ENCODE results near the gene LUC7L3. TPM values are rescaled to one million over a fixed set of nuclear protein-coding genes. Genes with fewer than 3 reads are reported as not detected.
"Not testable (repeated sequence)": the region's sequence is repeated elsewhere in the genome, so short reads cannot be mapped to it uniquely, and the experiment has no call there.

The LUC7L3 gene
- total and polyA plus RNA-seq, 2 donors (not counting 3 experiments of a cell fraction or from before 2014, with no cell fraction given): 70.9 to 113 TPM

DNA sequence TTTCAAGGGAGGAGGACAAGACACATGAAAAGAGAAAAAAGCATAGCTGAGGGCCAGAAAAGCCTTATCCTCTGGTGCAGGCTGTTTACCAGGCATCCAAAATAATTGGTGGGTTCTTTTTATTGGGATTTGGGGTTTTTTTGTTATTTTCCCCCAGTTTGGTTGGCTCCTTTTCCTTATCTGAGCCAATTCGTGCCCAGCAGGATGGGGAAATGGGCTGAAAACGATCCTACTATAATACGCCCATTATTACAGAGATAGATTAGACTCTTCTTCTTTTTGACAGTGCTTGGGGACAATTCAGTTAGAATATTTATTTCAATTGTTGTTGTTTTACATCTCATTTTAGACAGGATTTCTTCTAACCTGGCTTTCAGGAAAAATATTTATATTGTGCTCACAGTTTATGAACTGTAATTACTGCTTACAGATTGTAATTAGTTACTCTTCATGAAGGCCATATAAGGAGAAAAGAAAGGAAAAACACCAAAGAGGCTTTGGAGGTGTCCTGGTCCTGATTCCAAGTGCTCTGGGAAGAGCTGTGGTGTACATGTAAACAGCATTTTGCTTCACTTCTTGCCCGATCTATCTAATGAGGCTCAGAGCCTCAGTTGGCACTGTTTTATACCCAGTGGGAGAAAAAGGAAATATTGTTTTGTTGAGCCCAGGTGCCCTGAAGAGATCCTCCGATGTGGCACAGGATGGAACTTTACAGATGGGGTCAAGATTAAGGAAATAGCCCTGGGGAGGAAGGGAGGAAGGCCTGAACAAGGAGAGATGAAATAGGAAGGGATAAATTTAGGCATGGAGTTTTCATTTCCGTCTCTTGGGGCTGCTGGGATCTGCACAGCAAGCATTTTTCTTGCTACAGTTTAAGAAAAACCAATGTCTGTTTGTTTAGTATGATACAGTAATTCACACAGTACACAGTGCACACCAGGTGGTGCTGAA lies 11.1 kb upstream of the LUC7L3 start:
- peak overlapping the region; percentile 89 for H3K4me2 ChIP-seq (ENCODE audit: insufficient read depth, low read length)
- POLR2A ChIA-PET: interaction anchor here (0.7 to 1.9 kb wide), 2 partner anchors 11 to 121 kb away, joined by 3 to 7 read pairs; partner anchors contain the start of gene LUC7L3
- peaks cover 32% of the 10 kb centered on the region for H3K79me2 ChIP-seq (ENCODE audit: control insufficient read depth, insufficient read depth, low read length)
- intact Hi-C loops (cut with micrococcal nuclease): loop anchor here (1.0 kb wide), 1 partner anchor 11 kb away; the partner anchor contains the start of gene LUC7L3
- no peaks in the 10 kb centered on the region for H3K36me3 ChIP-seq (ENCODE audit: control insufficient read depth in 2 of 2, extremely low read depth in 1 of 2, insufficient read depth in 2 of 2, low read length in 2 of 2)
- dilution Hi-C loops (cut with MboI; ENCODE audit: extremely low pct_ligation_motif_present, low sequenced_read_pairs): no loop called here
- peak overlapping the region; percentile 37 to 93 (median 88) for H3K4me3 ChIP-seq (replicated peaks in 1 of 3; ENCODE audit: insufficient read depth in 1 of 3, low read depth in 1 of 3, low read length in 3 of 3)
- H3K9me3 ChIP-seq (replicated peaks; ENCODE audit: control insufficient read depth, insufficient read depth, low read length): no peaks in the 10 kb centered on the region
- H3K4me1 ChIP-seq (ENCODE audit: control insufficient read depth, extremely low read depth, insufficient read depth, low read length): peaks cover 17% of the 10 kb centered on the region
- H3K9ac ChIP-seq (replicated peaks; ENCODE audit: extremely low read depth, insufficient read depth, low read length): peak overlapping the region; percentile 95
- DNase-seq (ENCODE audit: low read depth, low spot score): peak; percentile 56
- FAIRE-seq: peak; percentile 76
- TF ChIP-seq POLR2AphosphoS5 (IDR thresholded peaks at IDR 0.05; ENCODE audit: insufficient read depth, low read depth, low read length): no peak
- TF ChIP-seq, protein P1, sequence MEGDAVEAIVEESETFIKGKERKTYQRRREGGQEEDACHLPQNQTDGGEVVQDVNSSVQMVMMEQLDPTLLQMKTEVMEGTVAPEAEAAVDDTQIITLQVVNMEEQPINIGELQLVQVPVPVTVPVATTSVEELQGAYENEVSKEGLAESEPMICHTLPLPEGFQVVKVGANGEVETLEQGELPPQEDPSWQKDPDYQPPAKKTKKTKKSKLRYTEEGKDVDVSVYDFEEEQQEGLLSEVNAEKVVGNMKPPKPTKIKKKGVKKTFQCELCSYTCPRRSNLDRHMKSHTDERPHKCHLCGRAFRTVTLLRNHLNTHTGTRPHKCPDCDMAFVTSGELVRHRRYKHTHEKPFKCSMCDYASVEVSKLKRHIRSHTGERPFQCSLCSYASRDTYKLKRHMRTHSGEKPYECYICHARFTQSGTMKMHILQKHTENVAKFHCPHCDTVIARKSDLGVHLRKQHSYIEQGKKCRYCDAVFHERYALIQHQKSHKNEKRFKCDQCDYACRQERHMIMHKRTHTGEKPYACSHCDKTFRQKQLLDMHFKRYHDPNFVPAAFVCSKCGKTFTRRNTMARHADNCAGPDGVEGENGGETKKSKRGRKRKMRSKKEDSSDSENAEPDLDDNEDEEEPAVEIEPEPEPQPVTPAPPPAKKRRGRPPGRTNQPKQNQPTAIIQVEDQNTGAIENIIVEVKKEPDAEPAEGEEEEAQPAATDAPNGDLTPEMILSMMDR (IDR thresholded peaks at IDR 0.05; ENCODE audit: extremely low read depth in 1 of 2, insufficient read depth in 1 of 2, low read depth in 1 of 2, low read length in 2 of 2): no peak
- TF ChIP-seq FOS (IDR thresholded peaks at IDR 0.05; ENCODE audit: borderline replicate concordance, insufficient read depth, low read length): no peak
- TF ChIP-seq MYC (IDR thresholded peaks at IDR 0.05; ENCODE audit: low read depth, low read length): no peak
- TSS peak; percentile 93 for BruUV-seq (replicated peaks)
- peaks cover 6 to 7% of the 10 kb centered on the region in 2 experiments for H3K27me3 ChIP-seq (ENCODE audit: control insufficient read depth in 2 of 2, insufficient read depth in 2 of 2, low read length in 2 of 2)
- CTCF ChIA-PET: interaction anchor here (1.2 to 4.4 kb wide), 5 partner anchors 9 to 158 kb away, joined by 4 to 21 read pairs (median 6); partner anchors contain the start of gene LUC7L3
- H2AFZ ChIP-seq (ENCODE audit: low read depth, low read length): peak overlapping the region; percentile 90
- H4K20me1 ChIP-seq (replicated peaks; ENCODE audit: control insufficient read depth, extremely low read depth, insufficient read depth, low read length): no peaks in the 10 kb centered on the region
- peak overlapping the region; percentile 88 for H3K27ac ChIP-seq (ENCODE audit: insufficient read depth, low read depth, low read length)
- H3K9me1 ChIP-seq (replicated peaks; ENCODE audit: control insufficient read depth, extremely low read depth, insufficient read depth, low read length): no peaks in the 10 kb centered on the region

- H3K27me3 ChIP-seq (ENCODE audit: control insufficient read depth in 2 of 2, insufficient read depth in 2 of 2, low read length in 2 of 2); H3K9me3 ChIP-seq (replicated peaks; ENCODE audit: control insufficient read depth, insufficient read depth, low read length); FAIRE-seq; H3K9me1 ChIP-seq (replicated peaks; ENCODE audit: control insufficient read depth, extremely low read depth, insufficient read depth, low read length); DNase-seq (ENCODE audit: low read depth, low spot score); H4K20me1 ChIP-seq (replicated peaks; ENCODE audit: control insufficient read depth, extremely low read depth, insufficient read depth, low read length); H3K36me3 ChIP-seq (ENCODE audit: control insufficient read depth in 2 of 2, extremely low read depth in 1 of 2, insufficient read depth in 2 of 2, low read length in 2 of 2); intact Hi-C loops (cut with micrococcal nuclease); BruUV-seq (replicated peaks); dilution Hi-C loops (cut with MboI; ENCODE audit: extremely low pct_ligation_motif_present, low sequenced_read_pairs): not testable (repeated sequence)
- ChIA-PET CTCF (interaction anchor here (1.2 to 4.4 kb wide), 4 partner anchors 9 to 19 kb away, joined by 5 to 21 read pairs (median 8); partner anchors contain the start of gene LUC7L3), POLR2A (interaction anchor here (0.7 to 1.9 kb wide), 2 partner anchors 10 to 12 kb away, joined by 6 to 7 read pairs; partner anchors contain the start of gene LUC7L3)
- Histone ChIP-seq H3K79me2 (ENCODE audit: control insufficient read depth, insufficient read depth, low read length) (peaks cover 25% of the 10 kb centered on the region), H3K4me2 (ENCODE audit: insufficient read depth, low read length) (peak overlapping the region; percentile 89), H3K4me3 (replicated peaks in 1 of 3; ENCODE audit: insufficient read depth in 1 of 3, low read depth in 1 of 3, low read length in 3 of 3) (peak overlapping the region in 1 of 3 experiments; percentile 88), H3K27ac (ENCODE audit: insufficient read depth, low read depth, low read length) (peak overlapping the region; percentile 88), H2AFZ (ENCODE audit: low read depth, low read length) (peak overlapping the region; percentile 90), H3K9ac (replicated peaks; ENCODE audit: extremely low read depth, insufficient read depth, low read length) (peak overlapping the region; percentile 95), H3K4me1 (ENCODE audit: control insufficient read depth, extremely low read depth, insufficient read depth, low read length) (peaks cover 17% of the 10 kb centered on the region)
Observed at GRCh38 chr17:50709053-50709452, 10.3 kb upstream of the LUC7L3 start.
